Activated CD4-positive, alpha-beta T cell treated with anti-CD3 and anti-CD28 coated beads, Interleukin-2, amount 50 U/mL, for 24 hours (primary cell): ENCODE data around the gene LINGO3.

Experiments
- DNase-seq, 2 donors: peaks; one replicate each; pipeline ENCODE4 v3.0.0-alpha.2; 2020; ENCODE audit warnings: low read depth in 1 of 2, low spot score in 1 of 2

The LINGO3 gene

DNA sequence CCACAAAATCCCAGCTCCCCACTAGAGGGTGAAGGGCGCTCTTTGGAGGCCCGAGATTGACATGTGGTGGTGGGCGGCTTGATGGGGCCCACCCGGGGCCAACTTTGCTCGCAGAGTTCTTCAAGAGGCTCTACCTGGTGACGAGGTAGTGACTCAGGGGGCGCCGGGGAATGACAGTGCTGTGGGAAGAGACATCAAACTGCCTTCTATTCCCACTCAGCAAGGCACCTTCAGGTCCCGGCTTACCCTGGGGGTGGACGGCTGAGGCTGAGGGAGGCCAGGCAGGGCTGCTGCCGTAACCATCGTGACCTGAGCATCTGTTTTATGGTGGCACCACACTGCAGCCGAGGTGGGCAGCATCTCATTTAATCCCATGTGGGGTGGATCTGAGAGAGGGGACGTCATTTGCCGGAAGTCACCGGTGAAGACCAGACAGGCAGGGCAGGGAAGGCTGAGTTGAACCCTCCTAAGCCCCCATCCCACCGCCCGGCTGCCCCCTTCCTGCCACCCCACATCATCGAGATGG is 1.6 kb downstream of the LINGO3 start:
- no peak for DNase-seq

DNA sequence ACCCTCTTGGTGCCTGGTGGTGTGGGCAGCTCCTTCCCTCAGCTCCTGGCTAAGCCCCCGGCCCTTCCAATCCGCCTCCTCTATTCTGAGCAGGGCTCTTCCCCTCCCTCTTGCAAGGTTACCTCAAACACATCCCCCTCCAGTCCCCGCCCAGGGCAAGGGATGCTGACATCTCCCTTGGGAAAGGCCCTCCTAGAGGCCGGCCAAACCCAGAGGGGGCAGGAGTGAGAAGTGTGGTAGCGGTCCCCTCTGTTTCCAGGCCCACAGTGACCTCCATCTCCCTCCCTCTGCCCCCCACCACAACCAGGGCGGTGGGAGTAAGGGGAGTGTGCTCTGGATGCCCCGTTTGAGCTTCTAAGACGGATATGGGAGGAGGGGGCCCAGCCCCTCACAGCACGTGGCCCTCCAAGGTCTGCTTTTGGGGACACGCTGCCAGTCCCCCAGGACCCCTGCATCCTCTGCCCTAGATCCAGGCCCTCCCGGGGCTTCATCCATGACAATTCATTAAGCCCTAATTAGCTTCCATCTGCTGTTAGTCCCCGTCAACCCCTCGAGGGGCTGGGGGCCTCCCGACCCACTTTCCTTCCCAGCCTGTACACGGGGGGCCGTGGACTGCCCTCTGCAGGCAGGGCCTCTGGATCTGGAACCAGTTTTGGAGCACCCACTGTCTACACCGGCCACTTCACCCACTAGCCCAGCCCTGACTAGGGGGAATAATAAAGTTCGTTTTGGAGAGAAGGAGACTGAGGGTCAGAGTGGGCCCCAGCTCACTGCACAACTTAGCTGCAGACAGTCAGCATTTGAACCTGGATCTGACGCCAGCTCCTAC is 2.3 kb downstream of the LINGO3 start:
- DNase-seq, result no peak

DNA sequence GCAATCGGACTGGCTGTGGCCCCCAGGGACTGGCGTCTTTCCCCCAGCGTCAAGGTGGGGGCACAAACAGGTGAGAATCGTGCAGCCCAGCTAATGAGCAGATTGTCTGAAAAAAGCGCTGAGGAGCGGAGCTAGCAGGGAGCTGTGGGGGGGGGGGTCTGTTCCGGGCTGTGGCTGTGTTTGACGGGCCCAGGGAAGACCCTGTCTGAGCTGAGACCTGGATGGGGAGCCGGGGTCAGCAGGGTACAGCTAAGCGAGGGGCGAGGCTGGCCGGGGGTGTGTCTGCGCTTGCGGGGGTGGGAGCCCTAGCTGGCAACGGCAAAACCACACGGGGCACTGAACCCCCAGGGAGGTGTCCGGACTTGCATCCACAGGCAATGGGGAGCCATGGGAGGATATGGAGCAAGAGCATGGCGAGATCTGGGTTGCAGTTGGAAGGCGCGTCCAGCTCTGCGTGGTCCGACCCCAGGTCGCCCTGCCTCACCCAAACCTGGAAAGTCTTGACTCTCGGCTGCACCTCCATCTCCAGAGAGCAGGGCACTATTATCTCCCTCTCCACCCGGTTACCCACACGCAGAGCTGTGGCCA is 4.6 kb downstream of the LINGO3 start:
- DNase-seq, result no peak

DNA sequence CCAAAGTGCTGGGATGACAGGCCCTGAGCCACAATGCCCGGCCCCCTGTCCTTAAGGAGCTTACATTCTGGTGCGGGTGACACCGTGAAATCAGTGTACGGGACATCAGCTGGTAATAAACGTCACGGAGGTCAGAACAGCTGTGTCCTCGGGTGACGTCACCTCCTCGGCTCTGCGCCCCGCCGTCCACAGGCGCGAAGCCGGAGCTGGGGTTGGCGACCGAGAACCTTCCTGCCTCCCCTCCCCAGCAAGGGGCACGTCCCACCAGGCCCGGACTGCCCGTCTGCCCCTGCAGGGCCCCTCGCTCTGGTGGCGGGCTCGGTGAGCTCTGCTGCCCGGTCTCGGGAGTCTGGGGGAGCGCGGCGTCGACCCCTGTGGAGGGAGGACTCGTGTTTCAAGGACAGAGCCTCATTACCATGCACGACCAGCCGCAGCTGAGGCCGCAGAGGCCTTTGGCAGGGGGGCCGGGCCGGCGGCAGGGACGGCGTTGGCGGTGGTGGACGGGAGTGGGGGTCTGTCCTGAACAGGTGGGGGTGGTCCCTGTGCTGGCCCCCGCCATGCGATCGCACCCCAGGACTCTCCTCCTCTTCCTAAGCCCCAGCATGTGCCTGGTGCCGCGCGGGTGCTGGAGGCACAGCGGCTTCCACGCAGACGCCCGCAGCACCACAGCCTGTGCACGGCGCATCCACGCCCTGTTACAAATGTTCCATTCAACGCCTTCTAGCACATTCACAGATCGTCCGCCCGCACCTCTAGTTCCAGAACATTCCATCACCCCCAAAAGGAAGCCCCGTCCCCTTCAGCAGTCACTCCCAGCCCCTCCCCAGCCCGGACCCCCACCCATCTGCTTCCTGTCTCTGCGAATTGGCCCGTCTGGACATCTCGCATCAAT is 5.4 kb downstream of the LINGO3 start:
- no peak for DNase-seq

DNA sequence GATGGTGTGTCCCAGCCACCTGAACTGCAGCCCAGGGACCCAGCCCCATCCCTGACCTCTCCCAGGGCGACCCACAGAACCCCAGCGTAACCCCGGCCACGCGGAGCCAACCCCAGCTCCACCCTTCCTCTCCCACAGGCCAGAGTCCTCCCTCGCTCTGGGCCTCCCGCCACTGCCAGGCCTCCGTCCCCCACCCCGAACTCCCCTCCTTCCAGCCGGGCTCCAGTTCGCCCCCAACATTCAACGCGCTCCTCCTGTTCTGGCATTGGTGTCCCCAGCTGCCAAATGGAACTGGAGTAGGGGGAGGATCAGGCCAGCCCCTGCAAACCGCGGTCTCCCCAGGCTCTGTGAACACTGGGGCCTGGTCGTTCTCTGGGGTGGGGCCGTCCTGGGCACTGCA is 7.4 kb downstream of the LINGO3 start:
- DNase-seq, result no peak

DNA sequence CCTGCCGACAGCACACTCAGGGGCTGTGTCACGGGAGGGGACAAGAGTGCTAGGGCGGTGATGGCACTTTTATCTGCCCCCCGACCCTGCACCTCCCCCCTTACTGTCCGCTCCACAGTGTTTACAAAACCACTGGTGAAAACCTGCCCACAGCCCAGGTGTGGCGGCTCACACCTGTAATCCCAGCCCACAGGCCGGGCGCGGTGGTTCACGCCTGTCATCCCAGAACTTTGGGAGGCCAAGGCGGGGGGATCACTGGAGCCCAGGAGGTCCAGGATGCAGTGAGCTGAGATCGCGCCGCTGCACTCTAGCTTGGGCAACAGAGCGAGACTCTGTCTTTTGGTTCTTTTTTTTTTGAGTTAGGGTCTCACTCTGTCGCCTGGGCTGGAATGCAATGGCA is 11.8 kb downstream of the LINGO3 start:
- DNase-seq, result no peak

DNA sequence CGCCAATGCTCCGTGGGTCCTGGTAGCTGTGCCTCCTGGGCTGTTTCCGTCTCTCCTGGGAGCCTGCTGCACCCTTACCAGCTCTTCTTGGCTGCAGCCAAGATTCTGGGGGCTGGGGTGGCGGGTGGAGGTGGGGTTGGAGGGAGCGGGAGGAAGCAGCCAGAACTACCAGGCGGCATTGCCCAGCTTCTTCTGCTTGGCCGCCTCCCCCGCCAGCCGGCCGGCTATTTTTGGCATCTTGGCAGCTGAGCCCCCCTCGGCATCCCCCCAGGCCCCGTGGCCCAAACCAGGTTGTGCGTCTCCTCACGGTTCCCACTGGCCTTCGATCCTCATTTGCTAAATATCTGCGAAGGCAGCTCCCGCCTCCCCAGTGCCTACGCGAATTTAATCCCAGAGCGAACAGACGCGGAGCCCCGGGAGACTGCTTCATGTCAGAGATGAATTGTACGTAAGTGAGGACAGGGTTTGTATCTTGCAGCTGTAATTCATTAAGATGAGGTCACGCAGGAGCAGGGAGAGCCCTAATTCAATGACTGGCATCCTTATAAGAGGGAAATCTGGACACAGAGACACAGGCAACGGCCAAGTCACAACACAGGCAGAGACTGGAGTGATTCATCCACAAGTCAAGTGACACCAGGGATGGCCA is 13.1 kb downstream of the LINGO3 start:
- DNase-seq, result no peak

DNA sequence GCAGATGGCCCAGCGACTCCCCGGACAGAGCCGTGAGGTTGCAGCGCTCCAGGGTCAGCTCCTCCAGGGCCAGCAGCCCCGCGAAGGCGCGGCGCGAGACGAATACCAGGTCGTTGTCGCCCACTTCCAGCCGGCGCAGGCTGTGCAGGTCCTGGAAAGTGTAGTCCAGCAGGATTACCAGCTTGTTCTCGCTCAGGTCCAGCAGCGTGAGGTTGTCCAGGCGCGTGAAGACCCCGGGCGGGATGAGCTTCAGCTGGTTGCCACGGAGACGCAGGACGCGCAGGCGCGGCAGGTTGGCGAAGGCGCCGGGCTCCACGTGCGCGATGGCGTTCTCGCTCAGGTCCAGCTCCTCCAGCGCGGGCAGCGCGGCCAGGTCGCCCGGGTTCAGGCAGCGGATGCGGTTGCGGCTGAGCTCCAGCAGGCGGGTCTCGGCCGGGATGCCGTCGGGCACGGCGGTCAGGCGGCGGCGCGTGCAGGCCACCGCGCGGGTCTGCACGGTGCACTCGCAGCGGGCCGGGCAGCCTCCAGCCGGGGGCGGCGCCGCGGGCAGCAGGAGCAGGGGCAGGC is 16.7 kb downstream of the LINGO3 start:
- no peak for DNase-seq

DNA sequence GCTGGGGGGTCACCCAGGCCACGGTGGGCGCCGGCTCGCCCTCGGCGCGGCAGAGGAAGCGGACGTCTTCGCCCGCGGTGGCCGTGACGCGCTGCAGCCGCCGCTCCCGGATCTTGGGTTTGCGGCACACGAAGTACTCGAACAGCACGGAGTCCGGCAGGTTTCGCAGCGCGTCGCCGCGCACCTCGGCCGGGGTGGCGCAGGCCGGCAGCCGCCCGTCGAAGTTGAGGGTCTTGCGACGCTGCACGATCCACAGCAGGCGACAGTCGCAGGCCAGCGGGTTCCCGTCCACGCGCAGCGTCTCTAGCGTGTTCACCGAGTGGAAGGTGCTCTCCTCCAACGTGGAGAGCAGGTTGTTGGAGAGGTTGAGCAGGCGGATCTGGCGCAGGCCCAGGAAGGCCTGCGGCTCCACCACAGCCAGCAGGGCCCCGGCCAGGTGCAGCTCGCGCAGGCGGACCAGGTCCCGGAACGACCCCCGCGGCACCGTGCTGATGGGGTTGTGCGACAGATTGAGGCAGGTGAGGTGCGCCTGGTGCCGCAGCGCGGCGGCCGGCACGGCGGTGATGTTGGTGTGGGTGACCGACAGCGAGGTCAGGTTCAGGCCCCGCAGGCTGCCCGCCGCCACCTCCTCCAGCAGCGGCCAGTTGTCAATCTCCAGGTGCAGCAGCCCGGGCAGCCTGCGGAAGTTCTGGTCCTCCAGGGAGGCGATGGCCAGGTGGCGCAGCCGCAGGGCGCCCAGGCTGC is 17.3 kb downstream of the LINGO3 start:
- no peak for DNase-seq

DNA sequence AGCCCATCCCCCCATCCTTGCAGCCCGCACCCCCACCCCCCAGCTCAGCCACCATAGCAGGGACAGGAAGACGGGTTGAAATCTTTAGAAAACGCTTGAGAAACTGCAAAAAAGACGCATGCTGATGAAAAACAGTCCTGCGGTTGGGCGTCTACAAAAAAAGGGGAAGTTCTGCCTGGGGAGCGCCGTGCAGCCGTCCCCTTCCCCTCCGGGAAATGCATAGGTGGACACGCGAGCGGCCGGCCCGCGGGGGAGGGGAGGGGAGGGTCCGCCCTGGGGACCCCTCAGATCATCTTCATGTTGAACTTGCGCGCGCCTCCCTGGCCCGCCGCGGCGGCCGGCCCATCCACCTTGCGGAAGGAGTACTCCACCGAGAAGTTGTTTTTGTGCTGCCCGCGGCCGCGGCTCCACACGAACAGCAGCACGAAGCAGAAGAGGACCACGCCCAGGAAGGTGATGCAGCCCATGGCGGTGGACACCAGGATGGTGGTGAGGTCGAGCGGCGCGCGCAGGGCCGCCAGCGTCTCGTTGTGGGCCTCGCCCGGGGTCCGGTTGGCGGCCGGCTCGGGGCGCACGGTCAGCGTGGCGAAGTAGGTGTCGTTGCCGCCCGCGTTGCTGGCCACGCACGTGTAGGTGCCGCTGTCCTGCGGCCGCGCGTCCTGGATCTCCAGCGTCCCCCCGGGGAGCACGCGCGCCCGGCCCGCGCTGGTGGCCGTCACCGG is 18.1 kb downstream of the LINGO3 start:
- no peak for DNase-seq

DNA sequence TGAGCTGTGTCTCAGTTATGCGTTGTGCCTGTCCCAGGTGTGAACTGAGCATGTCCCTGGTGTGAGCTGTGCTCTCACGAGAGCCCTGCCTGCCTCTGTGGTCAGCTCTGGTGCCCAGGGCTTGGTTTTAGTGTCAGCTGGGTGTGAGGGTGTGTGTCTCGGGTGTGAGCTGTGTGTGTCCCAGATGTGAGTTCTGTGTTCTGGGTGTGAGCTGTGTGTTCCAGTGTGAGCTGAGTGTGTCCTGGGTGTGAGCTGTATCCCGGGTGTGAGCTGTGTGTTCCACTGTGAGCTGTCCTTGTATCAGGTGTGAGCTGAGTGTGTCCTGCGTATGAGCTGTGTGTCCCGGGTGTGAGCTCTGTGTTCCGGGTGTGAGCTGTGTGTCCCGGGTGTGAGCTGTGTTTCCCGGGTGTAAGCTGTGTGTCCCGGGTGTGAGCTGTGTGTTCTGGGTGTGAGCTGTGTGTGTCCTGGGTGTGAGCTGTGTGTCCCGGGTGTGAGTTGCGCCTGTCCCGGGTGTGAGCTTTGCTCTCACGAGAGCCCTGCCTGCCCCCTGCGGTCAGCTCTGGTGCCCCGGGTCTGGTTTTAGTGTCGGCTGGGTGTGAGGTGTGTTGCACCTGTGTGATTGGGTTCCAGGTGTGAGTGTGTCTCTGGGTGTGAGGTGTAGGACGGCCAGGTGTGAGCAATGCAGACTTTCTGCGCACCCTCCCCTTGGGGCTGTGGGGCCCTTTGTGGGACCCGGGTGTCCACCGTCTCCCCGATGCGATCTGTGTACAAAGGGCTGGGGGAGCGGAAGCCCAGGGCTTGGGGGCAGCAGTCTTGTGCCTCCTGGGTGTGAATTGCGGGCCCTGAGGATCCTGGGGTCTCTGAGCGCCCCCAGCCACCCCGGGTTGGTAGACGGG is 18.9 kb downstream of the LINGO3 start:
- DNase-seq, result no peak

DNA sequence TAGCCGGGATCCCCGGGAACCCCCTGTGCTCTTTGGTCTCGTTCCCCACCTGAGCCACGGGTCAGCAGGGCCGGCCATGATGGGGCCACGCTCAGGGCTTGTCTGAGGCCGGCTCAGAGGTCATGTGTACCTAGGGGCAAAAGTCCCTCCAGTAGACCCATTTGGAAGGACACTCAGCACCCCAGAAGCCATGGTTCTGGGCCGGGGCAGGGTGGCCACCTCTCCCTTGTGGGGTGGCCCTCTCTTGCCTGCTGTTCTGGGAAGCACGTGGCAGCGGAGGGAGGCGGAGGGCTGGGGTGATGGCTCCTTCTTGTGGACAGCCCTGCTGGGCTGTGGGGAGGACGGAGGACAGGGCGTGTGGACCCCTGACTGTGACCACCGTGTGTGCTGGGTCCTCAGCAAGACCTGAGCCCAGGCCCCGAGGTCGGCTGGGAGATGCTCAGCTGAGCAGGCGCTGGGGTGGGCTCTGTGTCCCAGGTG is 19.6 kb downstream of the LINGO3 start:
- no peak for DNase-seq

DNA sequence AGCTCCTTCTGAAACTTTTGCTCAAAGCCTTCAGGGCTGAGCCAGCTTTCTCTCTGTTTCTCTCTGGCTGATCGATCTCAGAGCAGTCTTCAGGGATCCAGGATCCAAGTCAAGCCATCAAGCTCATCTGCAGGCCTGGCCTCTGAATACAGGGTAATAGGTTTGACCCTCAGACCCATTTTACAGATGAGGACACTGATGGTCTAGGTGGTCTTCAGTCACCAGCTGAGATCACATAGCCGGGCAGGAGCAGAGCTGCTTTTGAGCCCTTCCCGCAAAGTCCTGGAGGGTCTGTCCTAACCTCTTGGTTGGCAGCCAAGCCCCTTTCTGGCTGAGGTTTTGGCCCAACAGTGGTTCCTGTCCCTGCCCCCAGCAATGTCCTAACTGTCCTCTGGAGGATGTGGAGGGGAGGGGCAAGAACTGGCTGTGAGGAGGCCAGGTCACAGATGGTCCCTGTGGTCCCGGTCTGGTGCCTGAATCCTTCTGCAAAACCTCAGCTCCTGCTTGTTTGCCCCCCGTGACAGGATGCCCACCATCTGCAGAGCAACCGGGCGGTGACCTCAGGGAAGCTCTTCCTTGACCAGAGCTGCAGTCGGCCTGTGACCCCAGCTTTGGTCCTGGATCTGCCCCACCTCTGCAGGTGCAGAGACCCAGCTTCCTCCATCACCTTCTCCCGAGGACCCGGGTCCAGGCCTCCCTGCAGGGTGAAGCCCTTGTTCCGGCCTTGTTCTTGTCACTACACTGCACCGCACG is 20.2 kb downstream of the LINGO3 start:
- no peak for DNase-seq

DNA sequence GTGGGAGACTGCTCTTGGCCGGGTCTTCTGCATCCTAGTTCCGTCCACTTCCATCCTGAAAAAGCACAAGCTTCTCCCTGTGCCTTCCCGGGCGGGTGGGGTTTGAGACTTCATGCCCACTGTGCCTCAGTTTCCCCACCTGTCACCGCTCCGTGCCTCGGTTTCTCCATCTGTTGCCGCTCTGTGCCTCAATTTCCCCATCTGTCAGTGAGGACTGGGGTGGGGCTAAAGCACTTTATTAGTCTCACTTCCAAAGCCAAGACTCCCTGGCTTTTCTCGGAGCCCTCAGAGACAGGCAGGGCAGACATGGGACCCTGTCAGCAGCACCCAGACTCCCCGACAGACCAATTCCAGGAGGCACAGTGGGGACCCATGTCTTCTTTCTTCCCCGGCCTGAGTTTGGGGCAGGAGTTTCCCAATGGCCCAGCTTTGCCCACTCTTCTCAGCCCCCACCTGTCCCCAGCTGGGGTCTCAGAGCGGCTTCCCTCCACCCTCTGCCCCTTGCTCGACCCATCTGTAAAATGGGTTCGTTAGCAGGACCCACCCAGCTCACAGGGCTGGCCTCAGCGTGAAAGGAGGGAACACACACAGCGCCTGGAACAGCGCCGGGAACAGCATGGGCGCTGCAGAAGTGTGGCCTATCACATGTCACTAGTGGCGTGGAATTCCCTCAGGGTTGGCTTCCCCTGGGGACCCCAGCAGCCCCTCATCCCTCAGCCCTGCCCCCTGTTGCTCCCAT is 21.4 kb downstream of the LINGO3 start:
- no peak for DNase-seq

DNA sequence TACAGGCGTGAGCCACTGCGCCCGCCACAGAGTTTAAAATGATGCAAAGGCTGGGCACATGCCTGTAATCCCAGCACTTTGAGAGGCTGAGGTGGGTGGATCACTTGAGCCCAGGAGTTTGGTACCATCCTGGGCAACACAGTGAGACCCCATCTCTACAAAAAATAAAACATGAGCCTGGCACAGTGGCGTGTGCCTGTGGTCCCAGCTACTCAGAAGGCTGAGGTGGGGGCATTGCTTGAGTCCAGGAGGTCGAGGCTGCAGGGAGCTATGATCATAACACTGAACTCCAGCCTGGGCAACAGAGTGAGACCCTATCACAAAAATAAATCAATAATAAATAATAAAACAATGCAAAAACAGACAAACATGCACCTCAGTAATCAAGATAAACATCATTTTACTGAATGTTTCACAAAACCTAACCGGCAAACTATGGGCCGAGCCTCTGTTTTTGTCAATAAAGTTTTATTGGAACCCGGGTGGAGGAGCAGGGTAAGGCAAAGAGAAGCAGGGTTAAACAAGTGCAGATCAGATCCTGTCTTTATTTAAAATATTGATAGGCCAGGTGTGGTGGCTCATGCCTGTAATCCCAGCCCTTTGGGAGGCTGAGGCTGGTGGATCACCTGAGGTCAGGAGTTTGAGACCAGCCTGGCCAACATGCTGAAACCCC is 24.0 kb downstream of the LINGO3 start:
- DNase-seq, result no peak

DNA sequence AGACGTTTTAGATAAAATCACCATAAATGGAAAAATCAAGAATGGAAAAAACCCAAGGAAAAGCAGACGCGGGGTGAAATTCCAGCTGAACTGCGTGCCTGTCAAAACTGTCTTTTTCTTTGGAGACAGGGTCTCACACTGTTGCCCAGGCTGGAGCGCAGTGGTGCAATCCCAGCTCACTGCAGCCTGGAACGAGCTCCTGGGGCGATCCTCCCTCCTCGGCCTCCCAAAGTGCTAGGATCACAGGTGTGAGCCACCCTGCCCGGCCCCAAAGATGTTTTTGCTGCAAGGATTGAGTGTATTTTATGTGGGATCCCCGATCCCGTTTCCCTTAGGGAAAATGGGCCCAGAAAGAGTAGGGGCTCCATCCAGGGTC is 25.1 kb downstream of the LINGO3 start:
- DNase-seq, result no peak
